Testis (tissue), 3 donors: ENCODE results near the gene KCNIP3. TPM values are rescaled to one million over a fixed set of nuclear protein-coding genes. Genes with fewer than 3 reads are reported as not detected.
"Not testable (repeated sequence)": the region's sequence is repeated elsewhere in the genome, so short reads cannot be mapped to it uniquely, and the experiment has no call there.

Experiments used
- DNase-seq: peaks from one replicate; pipeline ENCODE4 v3.0.0-alpha.2; 2019
- H3K27ac ChIP-seq, 2 donors: fragments of 200-600 bp; sonication (generic); one replicate each; pipeline ENCODE4 v1.5.1; 2019
- H3K27me3 ChIP-seq: fragments of 200-600 bp; sonication (generic); one replicate; pipeline ENCODE4 v1.5.1; 2019
- H3K36me3 ChIP-seq: fragments of 200-600 bp; sonication (generic); one replicate; pipeline ENCODE4 v1.5.1; 2017; ENCODE audit warnings: low read depth; ENCODE audit errors: missing control alignments
- H3K4me1 ChIP-seq: fragments of 200-600 bp; sonication (generic); one replicate; pipeline ENCODE4 v1.5.1; 2019
- H3K4me3 ChIP-seq, 2 donors: fragments of 200-600 bp; sonication (generic); one replicate each; pipeline ENCODE4 v1.5.1; 2017 to 2019
- H3K9me3 ChIP-seq: fragments of 200-600 bp; sonication (generic); one replicate; pipeline ENCODE4 v1.5.1; 2017
- WGBS, 2 donors: methylation state at CpG; one replicate each; pipeline ENCODE4 v1.1.5; 2018; 5-methylcytosine and 5-hydroxymethylcytosine counted together
- intact Hi-C: fragments of 100-400 bp; cut with DNase I; formaldehyde crosslinking; loops from one replicate; pipeline ENCODE4 v1.15.1; 2023; ENCODE audit warnings: low total_unique reads
- polyA plus RNA-seq: library from polyadenylated mRNA; stranded (reverse); fragments of 350-450 nt; fragmentation: Illumina TruSeq; extraction: RNeasy Lipid Tissue Mini Kit (QIAGEN cat#74804); gene quantifications from one replicate; pipeline ENCODE4 v1.2.3, GENCODE V29; 2014; ENCODE audit warnings: low read depth, low replicate concordance; ENCODE audit not compliant: insufficient read depth
- total RNA-seq, 2 donors: library from RNA; depleted of rRNA; stranded (reverse); fragments of >200 nt; gene quantifications; one replicate each; pipeline ENCODE4 v1.2.3, GENCODE V29; 2016

The KCNIP3 gene
- total and polyA plus RNA-seq, 3 donors from 2014 or later, result 23.9 to 69.1 (median 43.4) TPM

- H3K27ac ChIP-seq, H3K27me3 ChIP-seq, H3K4me1 ChIP-seq, H3K36me3 ChIP-seq, H3K9me3 ChIP-seq, H3K4me3 ChIP-seq, intact Hi-C loops, DNase-seq: not testable (repeated sequence)
- 31% methylated on average over 14 of the region's 30 CpGs; no CpG with 5 or more reads in 1 of the 2 donors for WGBS, 2 donors
These were observed 130.2 kb downstream of the KCNIP3 start for GRCh38 chr2:95427196-95427867.

- WGBS, 2 donors, result no CpG with 5 or more reads among the region's 8 CpGs
- H3K4me1 ChIP-seq, DNase-seq, intact Hi-C loops, H3K9me3 ChIP-seq, H3K27me3 ChIP-seq, H3K4me3 ChIP-seq, H3K27ac ChIP-seq, H3K36me3 ChIP-seq: not testable (repeated sequence)
These were observed 132.8 kb downstream of the KCNIP3 start for GRCh38 chr2:95429748-95430467.

GRCh38 chr2:95433373-95433772 is 136.2 kb downstream of the KCNIP3 start:
- DNase-seq, H3K27ac ChIP-seq, H3K27me3 ChIP-seq, H3K4me1 ChIP-seq, H3K9me3 ChIP-seq, H3K4me3 ChIP-seq, intact Hi-C loops, H3K36me3 ChIP-seq: not testable (repeated sequence)
- WGBS, 2 donors, result 100% methylated on average over 1 of the region's 4 CpGs; no CpG with 5 or more reads in 1 of the 2 donors

- not testable (repeated sequence) for H3K27ac ChIP-seq
- WGBS, 2 donors, result no CpG with 5 or more reads among the region's 2 CpGs
These were observed 136.8 kb downstream of the KCNIP3 start for GRCh38 chr2:95433973-95434372.

GRCh38 chr2:95434507-95435076 is 137.4 kb downstream of the KCNIP3 start:
- H3K36me3 ChIP-seq, H3K27me3 ChIP-seq, H3K4me3 ChIP-seq, DNase-seq, intact Hi-C loops, H3K9me3 ChIP-seq, H3K4me1 ChIP-seq, H3K27ac ChIP-seq: not testable (repeated sequence)
- 47% methylated on average over 2 of the region's 3 CpGs; no CpG with 5 or more reads in 1 of the 2 donors for WGBS, 2 donors

More at GRCh38 chr2:95433973-95434372, 136.8 kb downstream of the KCNIP3 start:
- H3K9me3 ChIP-seq, intact Hi-C loops, DNase-seq, H3K36me3 ChIP-seq, H3K4me1 ChIP-seq, H3K27me3 ChIP-seq, H3K4me3 ChIP-seq: not testable (repeated sequence)

GRCh38 chr2:95435162-95435871 is 138.2 kb downstream of the KCNIP3 start:
- DNase-seq, H3K4me3 ChIP-seq, H3K9me3 ChIP-seq, H3K36me3 ChIP-seq, H3K27ac ChIP-seq, H3K27me3 ChIP-seq, intact Hi-C loops, H3K4me1 ChIP-seq: not testable (repeated sequence)
- no CpG with 5 or more reads among the region's 30 CpGs for WGBS, 2 donors

Other genes starting within 250 kb of the KCNIP3 start
- gene MRPS5, start 175.5 kb upstream of the KCNIP3 start, total RNA-seq, result 10 to 100 TPM; 59.3 to 63.1 TPM
- 44.4 TPM for gene MRPS5, start 175.5 kb upstream of the KCNIP3 start, polyA plus RNA-seq
- gene ZNF514, start 137.5 kb upstream of the KCNIP3 start, total RNA-seq, result 10 to 100 TPM; 22.3 to 25.0 TPM
- gene ZNF514, start 137.5 kb upstream of the KCNIP3 start, polyA plus RNA-seq, result 21.9 TPM
- 1 to 10 TPM; 5.8 to 7.9 TPM for gene ZNF2, start 131.5 kb upstream of the KCNIP3 start, total RNA-seq
- gene ZNF2, start 131.5 kb upstream of the KCNIP3 start, polyA plus RNA-seq, result 7.1 TPM
- gene ZNF892, start 89.8 kb upstream of the KCNIP3 start, total RNA-seq, result 10 to 100 TPM; 12.1 to 12.3 TPM
- gene ZNF892, start 89.8 kb upstream of the KCNIP3 start, polyA plus RNA-seq, result 7.1 TPM
- 1 to 10 TPM; 2.1 to 2.4 TPM for gene PROM2, start 22.9 kb upstream of the KCNIP3 start, total RNA-seq
- gene PROM2, start 22.9 kb upstream of the KCNIP3 start, polyA plus RNA-seq, result 1.3 TPM
- 10 to 100 TPM; 48.5 to 48.9 TPM for gene FAHD2A, start 105.4 kb downstream of the KCNIP3 start, total RNA-seq
- gene FAHD2A, start 105.4 kb downstream of the KCNIP3 start, polyA plus RNA-seq, result 73.8 TPM
- 1 to 10 TPM in 1 of 2 donors, not detected in 1; 1.1 TPM for gene TRIM43B, start 187.4 kb downstream of the KCNIP3 start, total RNA-seq
- gene TRIM43B, start 187.4 kb downstream of the KCNIP3 start, polyA plus RNA-seq, result 0.76 TPM